Endodermal cell (in vitro differentiated cells): Measurements from ENCODE around the gene AADAT. TPM values are rescaled to one million over a fixed set of nuclear protein-coding genes. Genes with fewer than 3 reads are reported as not detected.
A peak's percentile ranks its signal among the peaks of the same experiment; 100 is the strongest.
"Not testable (repeated sequence)": the region's sequence is repeated elsewhere in the genome, so short reads cannot be mapped to it uniquely, and the experiment has no call there.

Source experiments
- DNase-seq: peaks from one replicate; pipeline ENCODE4 v3.0.0-alpha.2; 2017
- H3K27ac ChIP-seq: 2 replicates; pipeline ENCODE4 v1.5.1; 2013; ENCODE audit warnings: mild to moderate bottlenecking, low read depth, low read length, moderate library complexity
- H3K27me3 ChIP-seq: 2 replicates; pipeline ENCODE4 v1.6.1; 2013; ENCODE audit warnings: mild to moderate bottlenecking, low read length, moderate library complexity; ENCODE audit not compliant: insufficient read depth, control insufficient read depth, poor library complexity, severe bottlenecking
- H3K36me3 ChIP-seq: 2 replicates; pipeline ENCODE4 v1.7.0; 2013; ENCODE audit warnings: mild to moderate bottlenecking, low read length, moderate library complexity; ENCODE audit not compliant: control insufficient read depth, insufficient read depth
- H3K4me1 ChIP-seq: one replicate; pipeline ENCODE4 v1.7.0; 2013; ENCODE audit warnings: low read length; ENCODE audit not compliant: control insufficient read depth, insufficient read depth
- H3K4me3 ChIP-seq: 2 replicates; pipeline ENCODE4 v1.5.1; 2013; ENCODE audit warnings: mild to moderate bottlenecking, low read length, moderate library complexity
- H3K9ac ChIP-seq: 2 replicates; pipeline ENCODE4 v1.6.1; 2013; ENCODE audit warnings: mild to moderate bottlenecking, low read length, moderate library complexity; ENCODE audit not compliant: poor library complexity, severe bottlenecking; ENCODE audit errors: extremely low read depth
- H3K9me3 ChIP-seq: 2 replicates; pipeline ENCODE4 v1.6.1; 2013; ENCODE audit warnings: mild to moderate bottlenecking, low read length, moderate library complexity; ENCODE audit not compliant: control insufficient read depth
- H3K27ac Mint-ChIP-seq: 2 replicates; pipeline ENCODE4 v1.8.0; 2020; ENCODE audit warnings: mixed read lengths
- H3K27me3 Mint-ChIP-seq: 2 replicates; pipeline ENCODE4 v1.8.0; 2021; ENCODE audit warnings: mild to moderate bottlenecking, mixed read lengths; ENCODE audit not compliant: insufficient read depth
- H3K36me3 Mint-ChIP-seq: 2 replicates; pipeline ENCODE4 v1.8.0; 2020; ENCODE audit warnings: low read depth, mixed read lengths
- H3K4me1 Mint-ChIP-seq: 2 replicates; pipeline ENCODE4 v1.8.0; 2020; ENCODE audit warnings: mixed read lengths
- H3K4me3 Mint-ChIP-seq: 2 replicates; pipeline ENCODE4 v1.8.0; 2020; ENCODE audit warnings: mild to moderate bottlenecking, moderate library complexity, mixed read lengths
- H3K9me3 Mint-ChIP-seq: 2 replicates; pipeline ENCODE4 v1.8.0; 2020; ENCODE audit warnings: mild to moderate bottlenecking, mixed read lengths
- WGBS, 2 experiments: methylation state at CpG; one replicate each; pipeline versions ENCODE4 v1.1.5 to v1.1.7; 2013; ENCODE audit warnings: missing lambda C conversion rate in 2 of 2, mixed read lengths in 1 of 2; ENCODE audit not compliant: insufficient coverage in 1 of 2, insufficient read length in 1 of 2; 5-methylcytosine and 5-hydroxymethylcytosine counted together
- total RNA-seq, 2 donors: library from RNA; stranded (reverse); fragmentation: NEBNext Ultra II Directional in 1 of 2; extraction: Animal tissue kit (Norgen Biotek cat#: 25700) in 1 of 2; gene quantifications; 2 replicates in 1 of 2; 3 replicates in 1 of 2; pipeline ENCODE4 v1.2.1, GENCODE V29; 2021
- TF ChIP-seq, protein P1 (sequence below): fragments of 200-600 bp; sonication (generic); conservative IDR thresholded peaks from 2 replicates; pipeline ENCODE4 v1.5.0; 2021; ENCODE audit warnings: antibody characterized with exemption, mild to moderate bottlenecking

The AADAT gene
- total RNA-seq, 2 donors from 2014 or later, result 34.4 to 42.3 TPM

DNA sequence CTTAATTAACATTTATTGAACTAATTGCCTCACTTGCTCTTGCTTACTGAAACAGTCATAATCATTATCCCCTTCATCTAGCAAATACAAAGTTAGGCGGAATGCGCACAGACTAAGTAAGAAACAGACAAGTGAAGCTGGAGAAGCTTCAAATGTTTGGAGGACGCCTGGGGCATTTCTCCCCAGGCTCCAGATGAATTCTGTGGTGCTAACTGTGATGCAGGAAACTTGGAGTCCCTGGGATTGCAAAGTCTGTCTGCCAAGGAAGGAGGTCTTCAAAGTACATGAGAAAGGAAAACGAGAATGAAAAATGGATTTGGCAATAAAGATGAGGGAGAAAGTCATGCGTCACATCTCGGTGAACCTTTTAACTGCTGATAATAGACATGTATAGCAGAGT is 40.0 kb downstream of the AADAT start:
- Mint-ChIP-seq H3K27ac (no peak overlapping the region), H3K9me3 (peaks cover 17% of the 10 kb centered on the region), H3K4me3 (no peak overlapping the region), H3K4me1 (peaks cover 7% of the 10 kb centered on the region), H3K36me3 (peaks cover 2% of the 10 kb centered on the region), H3K27me3 (no peaks in the 10 kb centered on the region)
- no peak overlapping the region for H3K9ac ChIP-seq
- TF ChIP-seq, protein P1, sequence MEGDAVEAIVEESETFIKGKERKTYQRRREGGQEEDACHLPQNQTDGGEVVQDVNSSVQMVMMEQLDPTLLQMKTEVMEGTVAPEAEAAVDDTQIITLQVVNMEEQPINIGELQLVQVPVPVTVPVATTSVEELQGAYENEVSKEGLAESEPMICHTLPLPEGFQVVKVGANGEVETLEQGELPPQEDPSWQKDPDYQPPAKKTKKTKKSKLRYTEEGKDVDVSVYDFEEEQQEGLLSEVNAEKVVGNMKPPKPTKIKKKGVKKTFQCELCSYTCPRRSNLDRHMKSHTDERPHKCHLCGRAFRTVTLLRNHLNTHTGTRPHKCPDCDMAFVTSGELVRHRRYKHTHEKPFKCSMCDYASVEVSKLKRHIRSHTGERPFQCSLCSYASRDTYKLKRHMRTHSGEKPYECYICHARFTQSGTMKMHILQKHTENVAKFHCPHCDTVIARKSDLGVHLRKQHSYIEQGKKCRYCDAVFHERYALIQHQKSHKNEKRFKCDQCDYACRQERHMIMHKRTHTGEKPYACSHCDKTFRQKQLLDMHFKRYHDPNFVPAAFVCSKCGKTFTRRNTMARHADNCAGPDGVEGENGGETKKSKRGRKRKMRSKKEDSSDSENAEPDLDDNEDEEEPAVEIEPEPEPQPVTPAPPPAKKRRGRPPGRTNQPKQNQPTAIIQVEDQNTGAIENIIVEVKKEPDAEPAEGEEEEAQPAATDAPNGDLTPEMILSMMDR, result no peak
- 88 to 96% methylated on average over 6 of the region's 6 CpGs for WGBS, 2 experiments
- H3K36me3 ChIP-seq, result no peaks in the 10 kb centered on the region
- no peak overlapping the region for H3K4me3 ChIP-seq
- H3K4me1 ChIP-seq, result no peaks in the 10 kb centered on the region
- H3K27ac ChIP-seq, result no peak overlapping the region
- no peaks in the 10 kb centered on the region for H3K27me3 ChIP-seq
- no peak for DNase-seq
- peaks cover 7% of the 10 kb centered on the region for H3K9me3 ChIP-seq

DNA sequence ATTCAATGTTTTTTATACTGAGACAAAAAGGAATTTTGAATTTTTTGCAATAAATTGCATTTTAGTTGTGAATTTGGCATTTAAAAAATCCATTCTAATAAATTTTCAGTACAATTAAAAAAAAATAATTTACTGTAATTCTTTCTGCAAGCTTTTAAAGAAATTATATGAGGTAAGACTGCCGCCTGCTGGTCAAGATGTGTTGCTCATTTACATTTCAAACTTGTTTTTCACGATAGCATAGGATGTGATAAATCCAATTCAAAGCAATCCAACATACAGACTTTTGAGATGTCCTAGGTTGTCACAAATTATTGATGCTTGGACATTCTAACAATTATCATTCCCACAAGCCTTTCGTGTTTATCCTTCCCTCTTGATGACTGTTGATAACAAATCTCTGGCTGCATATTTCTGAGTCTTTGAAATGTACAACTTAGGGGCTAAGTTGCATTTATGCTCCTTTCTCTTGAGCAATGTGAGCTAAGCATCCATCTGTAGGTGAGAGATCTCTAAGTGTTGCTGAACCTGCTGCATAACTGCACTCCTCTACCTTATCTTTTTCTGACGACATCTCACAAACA is 41.9 kb downstream of the AADAT start:
- Mint-ChIP-seq H3K27me3 (no peaks in the 10 kb centered on the region), H3K4me1 (peaks cover 7% of the 10 kb centered on the region), H3K9me3 (peaks cover 19% of the 10 kb centered on the region), H3K27ac (no peak overlapping the region), H3K36me3 (peaks cover 2% of the 10 kb centered on the region), H3K4me3 (no peak overlapping the region)
- TF ChIP-seq, protein P1, result peak; percentile 92
- no peak overlapping the region for H3K27ac ChIP-seq
- H3K27me3 ChIP-seq, result no peaks in the 10 kb centered on the region
- no peak overlapping the region for H3K9ac ChIP-seq
- H3K9me3 ChIP-seq, result peaks cover 7% of the 10 kb centered on the region
- WGBS, 2 experiments, result 48 to 51% methylated on average over 3 to 4 of the region's 4 CpGs
- DNase-seq, result peak; percentile 75
- H3K36me3 ChIP-seq, result no peaks in the 10 kb centered on the region
- no peaks in the 10 kb centered on the region for H3K4me1 ChIP-seq
- no peak overlapping the region for H3K4me3 ChIP-seq

DNA sequence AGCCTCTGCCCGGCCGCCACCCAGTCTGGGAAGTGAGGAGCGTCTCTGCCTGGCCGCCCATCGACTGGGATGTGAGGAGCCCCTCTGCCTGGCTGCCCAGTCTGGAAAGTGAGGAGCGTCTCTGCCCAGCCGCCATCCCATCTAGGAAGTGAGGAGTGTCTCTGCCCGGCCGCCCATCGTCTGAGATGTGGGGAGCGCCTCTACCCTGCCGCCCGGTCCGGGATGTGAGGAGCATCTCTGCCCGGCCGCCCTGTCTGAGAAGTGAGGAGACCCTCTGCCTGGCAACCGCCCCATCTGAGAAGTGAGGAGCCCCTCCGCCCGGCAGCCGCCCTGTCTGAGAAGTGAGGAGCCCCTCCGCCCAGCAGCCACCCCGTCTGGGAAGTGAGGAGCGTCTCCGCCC is 43.6 kb downstream of the AADAT start:
- not testable (repeated sequence) for H3K36me3 ChIP-seq, DNase-seq, H3K4me1 Mint-ChIP-seq, H3K27me3 ChIP-seq, H3K9ac ChIP-seq, H3K4me3 ChIP-seq, H3K36me3 Mint-ChIP-seq, H3K9me3 ChIP-seq, H3K4me3 Mint-ChIP-seq, H3K27ac ChIP-seq, H3K27ac Mint-ChIP-seq, H3K4me1 ChIP-seq, H3K27me3 Mint-ChIP-seq
- peaks cover 19% of the 10 kb centered on the region for H3K9me3 Mint-ChIP-seq
- 94 to 96% methylated on average over 7 to 16 of the region's 24 CpGs for WGBS, 2 experiments
